WERI-Rb-1 (cell line): Measurements from ENCODE around the gene TAF13.
A peak's percentile ranks its signal among the peaks of the same experiment; 100 is the strongest.

ENCODE experiments used
- DNase-seq: peaks from one replicate; pipeline ENCODE4 v3.0.0-alpha.2; 2020
- H3K27ac ChIP-seq: fragments of 250-450 bp; sonication (Bioruptor Pico); 2 replicates; pipeline ENCODE4 v1.5.1; 2020; ENCODE audit warnings: mild to moderate bottlenecking, moderate library complexity
- H3K27me3 ChIP-seq: fragments of 250-450 bp; sonication (Bioruptor Pico); 2 replicates; pipeline ENCODE4 v1.5.1; 2021; ENCODE audit warnings: mild to moderate bottlenecking, low read depth, moderate library complexity; ENCODE audit not compliant: insufficient read depth, severe bottlenecking
- H3K36me3 ChIP-seq: fragments of 250-450 bp; sonication (Bioruptor Pico); 2 replicates; pipeline ENCODE4 v1.5.1; 2020; ENCODE audit warnings: mild to moderate bottlenecking, moderate library complexity
- H3K4me3 ChIP-seq: 2 replicates; pipeline ENCODE4 v1.5.1; 2011; ENCODE audit warnings: low read depth, mild to moderate bottlenecking, control low read depth, low read length
- H3K9me3 ChIP-seq: fragments of 250-450 bp; sonication (Bioruptor Pico); 2 replicates; pipeline ENCODE4 v1.5.1; 2021; ENCODE audit warnings: mild to moderate bottlenecking, moderate library complexity; ENCODE audit not compliant: severe bottlenecking
- CTCF ChIP-seq: IDR thresholded peaks from 2 replicates; pipeline ENCODE4 v1.5.1; 2011; ENCODE audit warnings: low read depth, mild to moderate bottlenecking, control low read depth, inconsistent platforms, low read length

The TAF13 gene

GRCh38 chr1:109090196-109091077 lies 14.6 kb upstream of the TAF13 start, which contains the start of gene TMEM167B:
Gene TMEM167B, plus strand, starts transcription at chr1:109090764. Its CDS starts 109 bp downstream, at chr1:109090873.
- H3K9me3 ChIP-seq, result peaks cover 13% of the 10 kb centered on the region
- H3K36me3 ChIP-seq, result peaks cover 25% of the 10 kb centered on the region
- H3K27ac ChIP-seq, result peak within 1 kb of the TSS; percentile 76
- TF ChIP-seq CTCF, result no peak
- no peaks in the 10 kb centered on the region for H3K27me3 ChIP-seq
- H3K4me3 ChIP-seq, result peak within 1 kb of the TSS; percentile 73
- DNase-seq, result peak; percentile 92

GRCh38 chr1:109089242-109090015 lies 13.6 kb upstream of the TAF13 start:
- H3K4me3 ChIP-seq, result no peak overlapping the region
- TF ChIP-seq CTCF, result peak; percentile 51
- peak; percentile 61 for DNase-seq
- no peaks in the 10 kb centered on the region for H3K27me3 ChIP-seq
- H3K27ac ChIP-seq, result no peak overlapping the region
- H3K9me3 ChIP-seq, result peaks cover 13% of the 10 kb centered on the region
- H3K36me3 ChIP-seq, result peaks cover 23% of the 10 kb centered on the region

- Histone ChIP-seq H3K36me3 (peaks cover 4% of the 10 kb centered on the region; the same call in 1 of the 2 replicates), H3K27ac (no peak overlapping the region), H3K27me3 (no peaks in the 10 kb centered on the region), H3K4me3 (no peak overlapping the region), H3K9me3 (peaks cover 7% of the 10 kb centered on the region)
- no peak for TF ChIP-seq CTCF
- DNase-seq, result no peak
Observed at GRCh38 chr1:109084563-109085517, 9.0 kb upstream of the TAF13 start.

- no peak overlapping the region for H3K4me3 ChIP-seq
- no peaks in the 10 kb centered on the region for H3K9me3 ChIP-seq
- no peak for TF ChIP-seq CTCF
- H3K36me3 ChIP-seq, result no peaks in the 10 kb centered on the region
- no peaks in the 10 kb centered on the region for H3K27me3 ChIP-seq
- no peak overlapping the region for H3K27ac ChIP-seq
- DNase-seq, result no peak
Observed at GRCh38 chr1:109083923-109084322, 8.1 kb upstream of the TAF13 start.

- DNase-seq, result no peak
- Histone ChIP-seq H3K4me3 (no peak overlapping the region), H3K27ac (no peak overlapping the region), H3K36me3 (no peaks in the 10 kb centered on the region), H3K9me3 (no peaks in the 10 kb centered on the region), H3K27me3 (no peaks in the 10 kb centered on the region)
- TF ChIP-seq CTCF, result no peak
Observed at GRCh38 chr1:109083501-109083900, 7.7 kb upstream of the TAF13 start.
